Nephron (organoid): ENCODE data around the gene ISG20.

Experiments
- H3K27ac Mint-ChIP-seq, 3 experiments: 2 replicates each; pipeline ENCODE4 v1.8.0; 2020; ENCODE audit warnings: mixed read lengths in 3 of 3, mild to moderate bottlenecking in 2 of 3, moderate library complexity in 1 of 3
- H3K27me3 Mint-ChIP-seq: 2 replicates; pipeline ENCODE4 v1.8.0; 2021; ENCODE audit warnings: low read depth, mild to moderate bottlenecking, moderate library complexity, mixed read lengths
- H3K36me3 Mint-ChIP-seq: 2 replicates; pipeline ENCODE4 v1.8.0; 2020; ENCODE audit warnings: low read depth, mixed read lengths
- H3K4me1 Mint-ChIP-seq: 2 replicates; pipeline ENCODE4 v1.8.0; 2020; ENCODE audit warnings: mixed read lengths
- H3K4me3 Mint-ChIP-seq, 3 experiments: 2 replicates each; pipeline ENCODE4 v1.8.0; 2020; ENCODE audit warnings: mild to moderate bottlenecking in 3 of 3, mixed read lengths in 3 of 3, moderate library complexity in 2 of 3
- H3K9me3 Mint-ChIP-seq: 2 replicates; pipeline ENCODE4 v1.8.0; 2020; ENCODE audit warnings: mixed read lengths
- CTCF ChIP-seq, 3 experiments: fragments of 200-600 bp; sonication (generic); IDR thresholded peaks; one replicate each; pipeline ENCODE4 v1.5.0; 2021; ENCODE audit warnings: antibody characterized with exemption in 3 of 3; ENCODE audit not compliant: unreplicated experiment in 3 of 3

The ISG20 gene

GRCh38 chr15:88644741-88645140 is 5.9 kb downstream of the ISG20 start:
- peaks cover 6% of the 10 kb centered on the region for H3K4me1 Mint-ChIP-seq

DNA sequence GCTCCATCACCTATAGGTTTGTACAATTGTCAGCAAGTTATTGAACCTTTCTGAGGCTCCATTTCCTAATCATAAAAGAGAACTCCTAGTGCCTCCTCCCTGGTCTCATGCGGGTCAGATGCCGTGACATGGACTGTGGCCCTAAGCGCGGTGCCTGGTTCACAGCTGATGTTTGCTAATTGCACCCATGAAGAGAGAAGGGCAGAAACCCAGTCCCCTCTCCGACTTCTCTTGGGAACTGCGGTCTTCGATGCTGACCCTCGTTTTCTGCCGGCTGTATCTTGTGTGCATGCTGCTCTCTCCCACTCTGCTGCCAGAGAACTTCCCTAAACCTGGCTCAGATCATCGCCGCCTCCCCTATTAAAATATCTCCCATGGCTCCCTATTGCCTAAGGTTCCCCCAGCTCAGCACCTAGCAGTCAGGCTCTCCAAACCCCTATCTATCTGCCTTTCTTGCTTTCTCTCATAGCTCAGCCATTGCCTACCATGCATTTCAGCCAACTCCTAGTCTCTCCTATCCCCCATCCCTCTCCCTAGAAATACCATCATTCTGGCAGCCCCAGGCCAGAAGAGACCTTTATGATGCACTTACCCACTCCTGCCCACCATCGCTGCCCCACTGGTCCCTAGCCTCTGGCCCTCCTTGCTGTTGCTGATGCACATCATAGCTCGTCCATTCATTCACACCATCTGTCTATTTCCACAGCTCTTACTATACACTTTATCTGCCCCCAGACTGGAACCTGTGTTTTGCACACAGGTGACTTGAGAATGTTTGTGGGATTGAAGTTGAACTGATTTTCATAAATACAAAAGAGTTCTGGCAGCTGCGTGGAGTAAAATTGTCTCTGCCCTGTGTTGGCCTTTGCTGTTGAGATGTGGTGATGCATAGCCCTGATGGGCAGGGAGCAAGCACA is 6.6 kb downstream of the ISG20 start:
- H3K36me3 Mint-ChIP-seq, result no peaks in the 10 kb centered on the region
- H3K9me3 Mint-ChIP-seq, result no peaks in the 10 kb centered on the region
- H3K4me1 Mint-ChIP-seq, result peaks cover 6% of the 10 kb centered on the region
- no peak for TF ChIP-seq CTCF (IDR thresholded peaks at IDR 0.05; ENCODE audit: unreplicated experiment in 3 of 3)
- H3K27me3 Mint-ChIP-seq, result no peaks in the 10 kb centered on the region
- no peak overlapping the region for H3K27ac Mint-ChIP-seq
- no peak overlapping the region for H3K4me3 Mint-ChIP-seq

More at GRCh38 chr15:88644741-88645140, 5.9 kb downstream of the ISG20 start:
- Mint-ChIP-seq H3K27ac (no peak overlapping the region), H3K36me3 (no peaks in the 10 kb centered on the region), H3K27me3 (peaks cover 4% of the 10 kb centered on the region), H3K4me3 (no peak overlapping the region), H3K9me3 (no peaks in the 10 kb centered on the region)
- TF ChIP-seq CTCF (IDR thresholded peaks at IDR 0.05; ENCODE audit: unreplicated experiment in 3 of 3), result no peak

DNA sequence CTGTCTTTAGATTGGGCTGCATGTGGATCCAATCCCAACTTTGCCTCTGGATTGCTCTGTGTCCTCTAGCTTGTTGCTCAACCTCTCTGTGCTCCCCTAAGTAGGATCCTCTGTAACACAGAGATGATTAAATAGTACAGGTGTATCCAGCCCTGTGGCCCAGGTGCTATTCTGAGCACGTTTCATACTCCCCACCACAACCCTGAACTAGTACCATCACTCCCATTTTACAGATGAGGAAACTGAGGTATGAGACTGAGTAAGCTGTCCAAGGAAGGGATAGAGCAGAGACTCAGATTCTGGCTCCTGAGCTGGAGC is 7.2 kb downstream of the ISG20 start:
- no peak overlapping the region for H3K4me3 Mint-ChIP-seq
- no peak for TF ChIP-seq CTCF (IDR thresholded peaks at IDR 0.05; ENCODE audit: unreplicated experiment in 3 of 3)
- no peaks in the 10 kb centered on the region for H3K9me3 Mint-ChIP-seq
- H3K4me1 Mint-ChIP-seq, result peaks cover 6% of the 10 kb centered on the region
- H3K27me3 Mint-ChIP-seq, result no peaks in the 10 kb centered on the region
- H3K27ac Mint-ChIP-seq, result no peak overlapping the region
- H3K36me3 Mint-ChIP-seq, result no peaks in the 10 kb centered on the region

- Mint-ChIP-seq H3K27ac (no peak overlapping the region), H3K36me3 (no peaks in the 10 kb centered on the region), H3K4me3 (no peak overlapping the region), H3K27me3 (no peaks in the 10 kb centered on the region), H3K9me3 (no peaks in the 10 kb centered on the region), H3K4me1 (peaks cover 6% of the 10 kb centered on the region)
- no peak for TF ChIP-seq CTCF (IDR thresholded peaks at IDR 0.05; ENCODE audit: unreplicated experiment in 3 of 3)
These were observed 8.1 kb downstream of the ISG20 start for GRCh38 chr15:88646951-88647350.

DNA sequence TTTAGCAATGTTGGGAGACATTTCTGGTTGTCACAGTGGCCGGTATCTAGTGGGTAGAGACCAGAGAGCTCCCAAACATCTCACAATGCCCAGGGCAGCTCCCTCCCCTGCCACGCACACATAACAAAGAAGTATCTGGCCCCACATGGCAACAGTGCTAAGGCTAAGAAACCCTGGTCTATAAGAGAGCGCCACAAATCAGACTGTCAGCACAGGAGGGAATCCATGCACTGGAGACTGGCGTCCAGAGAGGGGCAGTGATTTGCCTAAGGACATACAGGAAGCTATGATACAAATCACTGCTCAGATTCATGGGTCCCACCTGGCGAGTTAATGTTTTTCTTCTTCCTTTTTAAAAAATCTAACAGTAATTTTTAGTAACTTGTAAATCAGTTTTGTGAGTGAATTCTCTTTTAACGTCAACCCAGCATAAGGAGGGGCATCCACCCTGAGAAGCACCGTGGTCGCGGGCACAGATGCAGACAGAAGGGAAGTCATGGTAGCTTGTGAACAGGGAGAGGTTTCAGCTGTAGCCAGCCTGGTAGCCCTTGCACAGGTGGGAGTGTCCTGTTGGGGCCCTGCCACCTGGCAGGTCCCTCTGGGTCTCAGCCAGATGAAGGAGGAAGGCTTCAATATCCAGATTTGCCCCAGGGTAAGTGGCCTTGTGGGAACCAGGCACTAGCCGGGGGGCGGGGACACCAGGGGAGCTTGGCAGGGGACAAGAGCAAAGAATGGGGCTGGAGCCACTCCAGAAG is 8.7 kb downstream of the ISG20 start:
- Mint-ChIP-seq H3K9me3 (no peaks in the 10 kb centered on the region), H3K4me1 (peaks cover 6% of the 10 kb centered on the region), H3K4me3 (no peak overlapping the region), H3K27me3 (no peaks in the 10 kb centered on the region), H3K36me3 (no peaks in the 10 kb centered on the region), H3K27ac (no peak overlapping the region)
- TF ChIP-seq CTCF (IDR thresholded peaks at IDR 0.05; ENCODE audit: unreplicated experiment in 3 of 3), result no peak
